ENCODE data around the gene APOL4.

The APOL4 gene

DNA sequence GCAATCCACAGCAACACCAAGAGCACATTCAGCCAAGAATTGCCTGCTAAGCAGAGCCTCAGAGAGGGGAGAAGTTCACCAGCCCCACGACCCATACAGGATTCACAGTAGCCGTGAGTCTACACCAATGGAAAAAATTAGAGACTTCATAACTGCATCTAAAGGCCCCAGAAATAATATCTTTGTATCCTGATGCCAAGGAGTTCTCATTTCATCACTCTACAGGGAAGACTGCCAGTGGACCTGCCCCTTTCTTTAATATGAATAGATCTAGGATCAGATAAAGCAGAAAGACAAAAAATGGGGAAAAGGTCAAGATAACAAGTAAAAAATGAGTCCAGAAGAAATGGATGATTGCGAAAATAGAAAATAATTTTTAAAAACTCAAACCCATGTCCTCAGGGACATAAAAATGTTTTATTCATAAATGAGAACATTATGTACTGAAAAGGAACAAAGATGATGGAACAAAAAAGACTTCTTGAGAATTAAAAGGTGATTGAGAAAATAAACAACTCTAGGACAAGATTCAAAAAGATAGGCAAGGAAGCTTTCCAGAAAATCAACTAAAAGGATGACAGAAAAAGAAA is 50.5 kb downstream of the APOL4 start:
- no peak for DNase-seq

- no peak for DNase-seq
Measured at GRCh38 chr22:36149441-36149840, 52.2 kb downstream of the APOL4 start.

DNA sequence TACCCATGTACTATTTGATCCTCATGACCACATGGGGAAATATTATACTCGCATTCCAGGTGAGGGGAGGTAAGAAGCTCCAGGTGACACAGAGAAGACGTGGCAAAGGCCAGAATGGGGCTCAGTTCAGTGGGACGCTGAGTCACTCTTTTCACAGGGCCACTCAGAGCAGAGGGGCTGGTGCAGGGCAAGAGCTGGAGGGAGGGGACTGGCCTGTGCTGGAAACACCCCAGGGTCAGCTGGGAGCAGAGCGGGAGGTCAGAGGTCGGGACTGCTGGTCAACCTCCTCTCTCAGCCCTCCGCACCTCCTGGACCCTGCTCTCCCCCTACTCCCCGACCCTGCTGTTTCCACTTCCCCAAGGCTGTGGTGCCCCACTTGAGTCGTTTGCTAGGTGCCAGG is 53.2 kb downstream of the APOL4 start:
- DNase-seq: no peak

DNA sequence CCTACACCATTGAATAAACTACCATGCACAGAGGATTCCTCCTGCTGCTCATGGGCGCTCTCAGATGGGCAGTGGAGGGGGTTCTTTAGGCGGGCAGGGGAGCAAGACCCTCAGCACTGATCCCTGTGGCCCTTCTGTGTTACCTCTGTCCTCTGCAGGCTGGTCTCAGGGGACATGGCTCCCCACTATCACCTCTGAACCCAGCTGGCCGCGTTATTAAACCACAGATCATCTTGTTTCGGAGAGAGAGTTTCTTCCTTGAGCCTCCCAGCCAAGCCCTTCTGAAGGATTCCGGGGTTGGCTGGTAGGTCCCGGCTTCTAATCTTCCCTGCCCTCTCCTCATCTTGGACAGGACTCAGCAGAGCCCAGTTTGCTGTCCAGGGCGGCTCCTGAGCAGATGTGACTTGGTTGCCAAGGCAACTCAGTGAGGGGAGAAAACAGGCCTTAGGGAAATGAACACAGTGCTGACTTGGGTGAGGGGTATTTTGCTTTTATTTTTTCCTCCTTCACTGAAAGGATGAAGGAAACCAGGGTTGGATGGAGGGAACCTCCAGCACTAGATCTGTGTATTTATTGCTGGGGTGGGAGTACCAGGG is 54.3 kb downstream of the APOL4 start:
- no peak for DNase-seq

DNA sequence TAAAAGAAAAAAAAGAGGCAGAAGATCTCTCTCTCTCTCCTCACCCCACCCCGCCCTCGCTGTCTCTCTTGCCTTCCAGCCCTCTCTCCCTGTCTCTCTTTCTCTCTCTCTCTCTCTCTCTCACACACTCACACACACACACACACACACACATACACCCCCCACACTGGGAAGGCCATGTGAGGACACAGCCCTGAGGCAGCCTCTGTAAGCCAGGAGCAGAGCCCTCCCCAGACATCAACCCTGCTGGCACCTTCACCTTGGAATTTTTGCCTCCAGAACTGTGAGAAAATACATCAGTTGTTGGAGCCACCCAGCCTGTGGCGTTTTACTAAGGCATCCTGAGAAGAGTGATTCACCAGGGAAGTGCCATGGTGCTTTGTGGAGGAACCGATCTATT is 55.7 kb downstream of the APOL4 start:
- no peak for DNase-seq

- peak; percentile 42 to 48 for DNase-seq
Measured at GRCh38 chr22:36144886-36145541, 56.6 kb downstream of the APOL4 start.

DNA sequence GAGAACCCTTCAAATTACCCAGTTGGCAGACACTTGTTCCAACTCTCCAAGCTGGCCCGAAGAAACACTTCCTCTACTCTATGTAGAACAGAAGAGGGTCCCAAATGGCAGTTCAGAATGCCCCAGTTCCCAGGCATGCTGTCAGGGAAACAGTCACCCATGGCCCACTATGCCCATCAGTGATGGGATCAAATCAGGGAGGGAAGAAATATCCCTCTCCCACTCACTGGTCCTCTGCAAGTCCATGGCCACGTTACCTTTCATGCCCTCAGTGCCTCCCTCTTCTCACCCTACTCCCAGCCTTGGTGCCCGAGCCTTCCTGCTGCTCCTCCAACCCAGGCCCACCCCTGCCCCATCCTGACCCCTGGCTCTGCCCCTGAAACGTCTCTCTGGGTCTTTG is 57.7 kb downstream of the APOL4 start:
- no peak for DNase-seq

- DNase-seq: no peak
Measured at GRCh38 chr22:36143066-36143815, 58.4 kb downstream of the APOL4 start.

- DNase-seq: no peak
Measured at GRCh38 chr22:36141481-36141880, 60.1 kb downstream of the APOL4 start.
